Thyroid gland (tissue), 4 donors: ENCODE data around the gene NOM1. TPM values are rescaled to one million over a fixed set of nuclear protein-coding genes. Genes with fewer than 3 reads are reported as not detected.

Experiments used
- DNase-seq, 2 donors: peaks; one replicate each; pipeline ENCODE4 v3.0.0-alpha.2; 2019
- H3K27ac ChIP-seq, 3 donors: fragments of 200-600 bp; sonication (generic); 1 replicate in 2 of 3; 2 replicates in 1 of 3; pipeline ENCODE4 v1.5.1; 2016 to 2019; ENCODE audit warnings: mild to moderate bottlenecking in 1 of 3, moderate library complexity in 1 of 3
- H3K27me3 ChIP-seq: fragments of 200-600 bp; sonication (generic); one replicate; pipeline ENCODE4 v1.5.1; 2019
- H3K36me3 ChIP-seq, 2 donors: fragments of 200-600 bp; sonication (generic); one replicate each; pipeline ENCODE4 v1.5.1; 2016 to 2019
- H3K4me1 ChIP-seq, 2 donors: fragments of 200-600 bp; sonication (generic); one replicate each; pipeline ENCODE4 v1.5.1; 2017 to 2019
- H3K4me3 ChIP-seq, 3 donors: fragments of 200-600 bp; sonication (generic); replicated peaks in 1 of 3; 1 replicate in 2 of 3; 2 replicates in 1 of 3; pipeline ENCODE4 v1.5.1; 2016; ENCODE audit warnings: mild to moderate bottlenecking in 1 of 3
- H3K9me3 ChIP-seq: fragments of 200-600 bp; sonication (generic); one replicate; pipeline ENCODE4 v1.5.1; 2017
- CTCF ChIP-seq, 6 experiments: fragments of 200-600 bp in 3 of 6; fragments of 450-650 bp in 3 of 6; sonication (generic) in 3 of 6; IDR thresholded peaks; one replicate each; pipeline ENCODE4 v1.5.1; 2016 to 2019; ENCODE audit warnings: antibody characterized with exemption in 6 of 6, mild to moderate bottlenecking in 2 of 6, inconsistent platforms in 1 of 6, moderate library complexity in 1 of 6
- POLR2A ChIP-seq, 2 donors: fragments of 450-650 bp; IDR thresholded peaks; one replicate each; pipeline ENCODE4 v1.6.1; 2017; ENCODE audit warnings: antibody characterized with exemption in 2 of 2, mild to moderate bottlenecking in 2 of 2, moderate library complexity in 1 of 2
- WGBS, 2 donors: methylation state at CpG; one replicate each; pipeline ENCODE4 v1.1.5; 2017; 5-methylcytosine and 5-hydroxymethylcytosine counted together
- intact Hi-C: fragments of 100-400 bp; cut with DNase I; formaldehyde crosslinking; loops from one replicate; pipeline ENCODE4 v1.15.1; 2023
- total RNA-seq, 4 donors: library from RNA; depleted of rRNA; stranded (reverse); fragments of >200 nt; gene quantifications; one replicate each; pipeline ENCODE4 v1.2.3, GENCODE V29; 2016

Gene NOM1
- total RNA-seq, 4 donors from 2014 or later, result 11.2 to 25.7 (median 16.8) TPM

- H3K4me3 ChIP-seq, result no peak overlapping the region
- DNase-seq, result no peak
Measured at GRCh38 chr7:157018997-157019608, 69.6 kb downstream of the NOM1 start.

GRCh38 chr7:157019718-157020451, 70.4 kb downstream of the NOM1 start:
- peaks cover 8 to 26% of the 10 kb centered on the region in 2 donors for H3K4me1 ChIP-seq
- intact Hi-C loops, result no loop called here
- no peak overlapping the region for H3K27ac ChIP-seq
- no peak overlapping the region for H3K4me3 ChIP-seq
- 9 to 10% methylated on average over 25 of the region's 25 CpGs for WGBS, 2 donors
- no peaks in the 10 kb centered on the region for H3K9me3 ChIP-seq
- peaks cover 57% of the 10 kb centered on the region for H3K27me3 ChIP-seq
- TF ChIP-seq POLR2A (IDR thresholded peaks at IDR 0.05), result no peak
- DNase-seq, result no peak
- no peaks in the 10 kb centered on the region for H3K36me3 ChIP-seq

More at GRCh38 chr7:157018997-157019608, 69.6 kb downstream of the NOM1 start:
- intact Hi-C loops, result no loop called here
- peaks cover 8 to 26% of the 10 kb centered on the region in 2 donors for H3K4me1 ChIP-seq
- H3K27ac ChIP-seq, result no peak overlapping the region
- H3K9me3 ChIP-seq, result no peaks in the 10 kb centered on the region
- H3K27me3 ChIP-seq, result peaks cover 57% of the 10 kb centered on the region
- WGBS, 2 donors, result 2 to 3% methylated on average over 15 to 37 of the region's 50 CpGs
- no peaks in the 10 kb centered on the region for H3K36me3 ChIP-seq
- TF ChIP-seq POLR2A (IDR thresholded peaks at IDR 0.05) (no peak), CTCF (IDR thresholded peaks at IDR 0.05) (no peak)

GRCh38 chr7:157020514-157021070, 71.1 kb downstream of the NOM1 start:
- H3K4me3 ChIP-seq, result no peak overlapping the region
- WGBS, 2 donors, result 5 to 12% methylated on average over 18 of the region's 38 CpGs
- no peak for DNase-seq

GRCh38 chr7:157021071-157021870, 71.8 kb downstream of the NOM1 start:
- Histone ChIP-seq H3K4me1 (peaks cover 8 to 26% of the 10 kb centered on the region in 2 donors), H3K9me3 (no peaks in the 10 kb centered on the region), H3K27me3 (peaks cover 63% of the 10 kb centered on the region), H3K36me3 (no peaks in the 10 kb centered on the region), H3K27ac (no peak overlapping the region), H3K4me3 (no peak overlapping the region)
- no peak for DNase-seq
- intact Hi-C loops, result no loop called here
- 2 to 7% methylated on average over 17 to 20 of the region's 84 CpGs for WGBS, 2 donors
- TF ChIP-seq POLR2A (IDR thresholded peaks at IDR 0.05) (no peak), CTCF (IDR thresholded peaks at IDR 0.05) (no peak)

More at GRCh38 chr7:157020514-157021070, 71.1 kb downstream of the NOM1 start:
- H3K4me1 ChIP-seq, result peaks cover 8 to 26% of the 10 kb centered on the region in 2 donors
- TF ChIP-seq CTCF (IDR thresholded peaks at IDR 0.05) (no peak), POLR2A (IDR thresholded peaks at IDR 0.05) (no peak)
- no peaks in the 10 kb centered on the region for H3K9me3 ChIP-seq
- intact Hi-C loops, result no loop called here
- H3K27ac ChIP-seq, result no peak overlapping the region
- peaks cover 61% of the 10 kb centered on the region for H3K27me3 ChIP-seq
- no peaks in the 10 kb centered on the region for H3K36me3 ChIP-seq
